B cell (primary cell): ENCODE data around the gene AGO3.

ENCODE experiments used
- CTCF ChIP-seq: fragments of 200-600 bp; IDR thresholded peaks from one replicate; pipeline ENCODE4 v1.8.0; 2022; ENCODE audit warnings: antibody characterized with exemption, mild to moderate bottlenecking
- EZH2 ChIP-seq: IDR thresholded peaks from 2 replicates; pipeline ENCODE4 v1.6.1; 2012; ENCODE audit warnings: borderline replicate concordance, low read depth, mild to moderate bottlenecking, moderate library complexity, low read length; ENCODE audit not compliant: insufficient read depth, poor library complexity, severe bottlenecking

GRCh38 chr1:36095760-36096405 is 165.0 kb downstream of the AGO3 start:
- no peak for TF ChIP-seq CTCF
- no peak for TF ChIP-seq EZH2
